ENCODE measurements around the gene CNTRL.
"Not testable (repeated sequence)": the region's sequence is repeated elsewhere in the genome, so short reads cannot be mapped to it uniquely, and the experiment has no call there.

The CNTRL gene

GRCh38 chr9:121138561-121138960 lies 63.8 kb downstream of the CNTRL start:
- no peak for DNase-seq

- DNase-seq = no peak
These were observed 64.2 kb downstream of the CNTRL start for GRCh38 chr9:121138973-121139372.

- DNase-seq = no peak
These were observed 65.4 kb downstream of the CNTRL start for GRCh38 chr9:121140162-121140561.

DNA sequence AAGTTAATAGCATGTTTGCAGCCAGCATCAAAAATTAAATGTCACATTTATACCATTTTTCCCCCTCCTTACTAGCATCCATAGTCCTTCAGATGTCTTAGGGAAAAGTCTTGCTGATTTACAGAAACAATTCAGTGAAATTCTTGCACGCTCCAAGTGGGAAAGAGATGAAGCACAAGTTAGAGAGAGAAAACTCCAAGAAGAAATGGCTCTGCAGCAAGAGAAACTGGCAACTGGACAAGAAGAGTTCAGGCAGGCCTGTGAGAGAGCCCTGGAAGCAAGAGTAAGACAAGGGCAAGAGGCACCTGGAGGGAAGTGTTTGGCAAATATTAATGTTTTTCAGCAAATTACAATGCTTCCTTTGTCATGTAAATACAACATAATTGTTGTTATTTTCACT lies 66.6 kb downstream of the CNTRL start:
- no peak for DNase-seq

- no peak for DNase-seq
These were observed 67.0 kb downstream of the CNTRL start for GRCh38 chr9:121141706-121142105.

GRCh38 chr9:121143771-121144170 lies 69.0 kb downstream of the CNTRL start:
- no peak for DNase-seq

DNA sequence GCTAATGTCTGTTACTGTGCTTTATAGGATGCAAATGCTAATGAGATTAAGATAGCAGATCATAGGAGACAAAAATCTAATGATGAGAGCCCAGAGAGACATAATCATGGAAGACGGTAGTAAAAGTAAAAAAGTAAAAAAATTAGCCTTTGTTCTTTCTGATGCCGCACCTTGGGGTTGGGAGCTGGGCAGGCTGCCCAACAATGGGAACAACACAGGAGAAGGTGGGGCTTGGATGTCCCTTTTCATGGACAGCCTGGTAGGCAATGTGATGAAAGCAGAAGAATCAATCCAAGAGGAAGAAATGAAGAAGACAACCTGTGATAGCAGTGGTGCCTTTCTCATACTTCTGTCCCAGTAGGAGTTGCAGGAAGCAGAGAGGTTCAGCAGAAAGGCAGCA lies 69.7 kb downstream of the CNTRL start:
- no peak for DNase-seq

- no peak for DNase-seq
These were observed 75.4 kb downstream of the CNTRL start for GRCh38 chr9:121150188-121150587.

DNA sequence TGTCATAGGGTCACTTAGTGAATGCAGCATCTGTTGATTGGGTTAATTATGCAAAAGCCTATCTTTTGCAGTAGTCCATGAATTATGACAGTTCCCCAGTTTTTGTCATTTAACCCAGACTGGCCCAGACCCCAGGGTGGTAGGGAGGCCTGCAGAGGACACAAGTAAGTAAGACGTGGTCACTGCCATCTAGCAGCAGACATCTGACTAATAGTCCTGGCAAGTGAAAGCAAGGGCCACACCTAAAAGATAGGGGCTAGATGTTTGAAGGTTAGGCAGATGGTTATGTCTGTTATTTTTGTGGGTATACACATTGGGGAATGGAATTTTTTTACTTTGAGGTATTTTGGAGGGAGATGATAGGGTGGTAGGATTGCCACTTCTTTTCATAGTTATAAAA lies 78.9 kb downstream of the CNTRL start:
- DNase-seq = no peak

DNA sequence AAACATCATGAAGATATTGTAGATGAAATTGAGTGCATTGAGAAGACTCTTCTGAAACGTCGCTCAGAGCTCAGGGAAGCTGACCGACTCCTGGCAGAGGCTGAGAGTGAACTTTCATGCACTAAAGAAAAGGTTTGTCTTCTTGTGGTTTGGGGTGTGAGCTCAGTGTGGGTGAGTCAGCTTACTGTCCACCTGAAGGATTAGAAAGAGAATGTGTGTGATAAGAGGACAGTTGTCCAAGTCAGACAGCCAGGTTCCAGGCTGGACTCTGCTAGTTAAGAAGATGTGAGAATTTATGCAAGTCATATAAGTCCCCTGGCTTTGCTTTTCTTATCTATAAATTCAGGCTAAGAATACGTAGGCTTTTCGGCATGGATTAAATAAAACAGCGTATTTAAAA lies 80.0 kb downstream of the CNTRL start:
- no peak for DNase-seq

DNA sequence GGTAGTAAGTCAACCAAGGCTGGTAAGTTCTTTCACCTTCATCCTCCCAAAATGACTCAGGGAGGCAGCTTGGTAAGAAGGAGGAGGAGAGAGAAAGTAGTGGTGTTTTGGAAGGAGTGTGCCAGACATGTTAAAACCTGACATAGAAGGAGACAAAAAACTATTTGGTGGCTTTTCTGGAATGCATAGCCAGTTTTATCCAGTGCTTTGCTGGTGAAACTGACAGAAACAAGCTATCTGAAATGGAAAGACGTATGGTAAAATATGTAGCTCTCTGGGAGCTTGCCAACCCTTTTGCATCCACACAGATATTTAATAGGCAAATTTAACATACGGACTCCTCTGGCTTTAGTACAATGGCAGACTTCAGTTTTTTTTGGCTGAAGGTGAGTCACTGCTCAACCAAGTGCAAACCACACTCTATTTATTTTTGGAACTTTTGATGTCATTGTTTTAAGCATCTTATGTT lies 81.5 kb downstream of the CNTRL start:
- DNase-seq = no peak

DNA sequence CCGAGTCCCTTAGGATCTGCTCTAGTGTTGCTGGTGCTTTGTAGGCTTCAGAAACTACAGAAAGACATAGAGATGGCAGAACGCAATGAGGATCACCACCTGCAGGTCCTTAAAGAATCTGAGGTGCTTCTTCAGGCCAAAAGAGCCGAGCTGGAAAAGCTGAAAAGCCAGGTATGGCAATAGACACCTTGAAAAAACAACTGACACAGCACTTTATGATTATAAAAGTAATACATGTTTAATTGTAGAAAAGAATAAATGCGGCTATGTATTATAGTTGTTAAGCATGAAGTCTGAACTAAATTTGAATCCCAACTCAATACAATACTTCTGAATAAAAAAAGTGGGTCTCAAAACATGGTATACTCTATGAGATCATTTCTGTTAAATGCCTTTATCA lies 83.2 kb downstream of the CNTRL start:
- DNase-seq = no peak

DNA sequence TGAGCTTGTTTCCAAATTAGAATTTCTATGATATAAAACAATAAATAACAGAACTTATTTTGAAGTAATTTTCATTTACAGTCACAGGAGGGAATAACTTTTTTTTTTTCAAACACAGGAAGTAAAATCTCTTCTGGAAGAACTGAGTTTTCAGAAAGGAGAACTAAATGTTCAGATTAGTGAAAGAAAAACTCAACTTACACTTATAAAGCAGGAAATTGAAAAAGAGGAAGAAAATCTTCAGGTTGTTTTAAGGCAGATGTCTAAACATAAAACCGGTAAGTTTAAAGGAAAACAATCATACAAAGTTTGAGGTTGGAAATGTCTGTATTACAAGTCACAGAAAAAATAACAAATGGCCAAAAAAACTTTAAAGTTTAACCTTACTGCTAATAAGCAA lies 85.3 kb downstream of the CNTRL start:
- no peak for DNase-seq

GRCh38 chr9:121168052-121168451 lies 93.3 kb downstream of the CNTRL start:
- no peak for DNase-seq

DNA sequence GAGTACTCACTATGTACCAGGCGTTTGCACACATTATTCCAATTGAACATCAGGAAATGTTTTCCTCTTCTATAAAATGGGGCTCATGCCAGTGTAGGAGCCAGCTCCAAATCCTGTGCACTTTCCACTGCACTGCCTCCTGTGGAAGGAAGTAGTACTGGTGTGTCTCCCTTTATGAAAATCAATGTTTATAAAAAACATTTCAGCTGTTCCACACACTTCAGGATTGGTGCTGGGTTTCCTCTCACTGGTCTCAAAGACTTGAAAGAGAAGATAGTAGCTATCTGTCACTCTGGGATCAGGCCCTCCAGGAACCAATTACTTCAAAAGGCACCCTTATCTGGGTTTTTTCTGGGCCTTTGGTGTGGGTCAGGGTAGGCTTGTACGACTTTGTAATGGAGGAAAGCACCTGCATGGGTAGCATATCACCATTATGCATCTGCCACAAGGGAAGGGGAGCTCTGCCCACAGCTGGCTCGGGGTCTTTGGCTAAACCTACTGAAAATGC lies 94.4 kb downstream of the CNTRL start:
- no peak for DNase-seq

- DNase-seq = no peak
These were observed 96.5 kb downstream of the CNTRL start for GRCh38 chr9:121171236-121171635.

- DNase-seq = no peak
These were observed 98.2 kb downstream of the CNTRL start for GRCh38 chr9:121172726-121173487.

DNA sequence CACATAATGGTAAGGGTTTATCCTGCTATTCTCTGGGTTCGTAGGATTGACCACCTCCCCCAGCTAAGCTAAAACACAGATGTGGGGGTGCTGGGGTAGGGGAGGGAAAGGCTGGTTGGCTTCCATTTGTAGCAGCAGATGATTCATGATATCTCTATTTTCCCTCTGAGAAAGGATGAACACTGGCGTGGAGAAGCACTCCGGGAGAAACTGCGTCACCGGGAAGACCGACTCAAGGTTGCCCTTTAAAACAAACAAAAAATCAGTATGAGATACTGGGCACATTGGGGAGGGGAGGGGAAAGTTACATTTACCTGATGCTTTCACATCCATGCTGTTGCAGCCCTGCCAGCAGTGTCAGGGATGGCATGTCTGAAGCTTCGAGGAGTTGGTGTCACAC lies 98.7 kb downstream of the CNTRL start:
- no peak for DNase-seq

GRCh38 chr9:121178676-121179372 lies 104.1 kb downstream of the CNTRL start:
- no peak for DNase-seq

DNA sequence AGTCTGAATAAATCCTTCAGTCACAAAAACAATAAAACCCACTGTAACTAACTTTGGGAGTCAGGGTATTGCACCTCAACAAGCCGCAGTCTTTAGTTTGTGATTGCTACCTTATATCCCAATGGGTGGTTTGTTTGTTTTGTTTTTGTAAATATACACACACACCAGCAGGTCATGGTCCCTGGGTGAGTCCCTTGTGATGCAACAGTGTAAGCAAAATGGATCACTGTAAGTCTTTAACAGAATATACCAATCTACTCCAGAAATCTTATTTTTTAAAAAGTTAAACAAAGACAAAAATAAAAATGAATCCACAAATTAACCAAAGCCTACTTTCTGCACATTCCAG lies 104.6 kb downstream of the CNTRL start:
- not testable (repeated sequence) for DNase-seq

- no peak for DNase-seq
These were observed 105.4 kb downstream of the CNTRL start for GRCh38 chr9:121179930-121180681.

DNA sequence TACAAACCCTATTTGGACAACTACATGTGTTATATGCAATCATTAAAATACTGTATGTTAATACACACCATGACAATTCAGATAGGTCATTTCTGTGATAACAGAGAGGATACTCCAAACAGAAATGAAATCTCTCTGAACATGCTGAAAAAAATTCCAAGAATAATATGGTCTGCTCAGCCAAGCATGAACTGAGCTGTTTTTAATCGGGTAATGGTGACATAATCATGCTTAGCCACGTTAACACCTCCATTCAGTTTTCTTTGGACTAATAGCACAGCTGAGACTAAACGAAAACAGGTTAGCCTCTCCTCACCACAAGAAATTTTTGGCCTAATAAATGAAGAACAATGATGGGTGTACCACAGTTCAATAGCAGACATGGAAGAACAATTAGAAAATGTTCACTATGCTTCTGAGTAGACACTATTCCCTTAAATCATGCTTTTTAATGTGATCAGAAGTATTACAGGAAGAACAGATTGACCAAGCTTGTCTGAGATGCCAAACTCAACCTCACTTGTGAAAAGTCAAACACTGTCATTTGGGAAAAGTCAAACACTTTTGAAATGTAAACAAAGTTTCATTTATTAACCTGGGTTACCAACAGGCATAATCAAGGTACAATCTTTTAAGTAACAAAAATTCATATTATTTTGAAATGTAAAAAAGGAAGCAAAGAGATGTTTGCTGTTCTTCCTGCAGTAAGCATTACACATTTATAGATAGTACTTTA lies 107.5 kb downstream of the CNTRL start:
- DNase-seq = no peak

- no peak for DNase-seq
These were observed 108.2 kb downstream of the CNTRL start for GRCh38 chr9:121182989-121183388.
